H1 (cell line): ENCODE results near the gene WNK4. TPM values are rescaled to one million over a fixed set of nuclear protein-coding genes. Genes with fewer than 3 reads are reported as not detected.

Source experiments
- CTCF ChIA-PET: fragments of 300-600 bp; sonication (Branson Sonifier 250); formaldehyde crosslinking; loops from one replicate; lab custom pipeline; 2021; ENCODE audit not compliant: partially characterized antibody; lab: Charles Lee
- POLR2A ChIA-PET: fragments of 300-600 bp; sonication (Branson Sonifier 250); formaldehyde crosslinking; loops from one replicate; lab custom pipeline; 2021; ENCODE audit warnings: inconsistent platforms; ENCODE audit not compliant: partially characterized antibody; lab: Charles Lee
- DNase-seq, 2 experiments: peaks; one replicate each; pipeline versions ENCODE4 v3.0.0 to v3.0.0-alpha.2; 2010 to 2022; ENCODE audit warnings: low spot score in 2 of 2, low read depth in 1 of 2, mixed read lengths in 1 of 2
- FAIRE-seq: peaks from 2 replicates; lab custom pipeline; 2011; peaks lifted over from hg19 to GRCh38; lab: Jason Lieb, UNC
- H2AFZ ChIP-seq: 2 replicates; pipeline ENCODE4 v1.8.1; 2012; ENCODE audit warnings: low read length, inconsistent platforms
- H2AK5ac ChIP-seq: 2 replicates; pipeline ENCODE4 v1.6.1; 2013; ENCODE audit warnings: low read depth, low read length
- H2BK120ac ChIP-seq: replicated peaks from 2 replicates; pipeline ENCODE3; 2013; ENCODE audit warnings: low read depth, low read length, inconsistent platforms
- H2BK12ac ChIP-seq: 2 replicates; pipeline ENCODE4 v1.6.1; 2013; ENCODE audit warnings: low read depth, low read length
- H2BK15ac ChIP-seq: 2 replicates; pipeline ENCODE4 v1.6.1; 2013; ENCODE audit warnings: low read length
- H2BK20ac ChIP-seq: 2 replicates; pipeline ENCODE4 v1.6.1; 2013; ENCODE audit warnings: low read length
- H2BK5ac ChIP-seq: 2 replicates; pipeline ENCODE4 v1.6.1; 2013; ENCODE audit warnings: low read depth, low read length
- H3K14ac ChIP-seq: 2 replicates; pipeline ENCODE4 v1.6.1; 2013; ENCODE audit warnings: inconsistent platforms; ENCODE audit not compliant: insufficient read length
- H3K18ac ChIP-seq: 2 replicates; pipeline ENCODE4 v1.6.1; 2013; ENCODE audit warnings: low read length; ENCODE audit errors: extremely low read depth
- H3K23ac ChIP-seq: 2 replicates; pipeline ENCODE4 v1.6.1; 2013; ENCODE audit warnings: inconsistent platforms; ENCODE audit not compliant: insufficient read length
- H3K23me2 ChIP-seq: 2 replicates; pipeline ENCODE4 v1.6.1; 2013; ENCODE audit warnings: low read depth, low read length
- H3K27ac ChIP-seq: 2 replicates; pipeline ENCODE4 v1.6.1; 2011; ENCODE audit warnings: low read depth, low read length, inconsistent platforms
- H3K27me3 ChIP-seq, 4 experiments: replicated peaks in 1 of 4; 1 replicate in 1 of 4; 2 replicates in 3 of 4; pipeline versions ENCODE4 v1.6.1 to v1.8.1; 2011 to 2013; ENCODE audit warnings: low read length in 3 of 4, mild to moderate bottlenecking in 3 of 4, inconsistent platforms in 2 of 4, mixed read lengths in 2 of 4, moderate library complexity in 1 of 4; ENCODE audit not compliant: control insufficient read depth in 3 of 4, insufficient read depth in 3 of 4; ENCODE audit errors: extremely low read depth in 1 of 4
- H3K36me3 ChIP-seq, 4 experiments: 2 replicates each; pipeline versions ENCODE4 v1.6.1 to v1.8.1; 2011 to 2013; ENCODE audit warnings: mild to moderate bottlenecking in 4 of 4, low read length in 3 of 4, moderate library complexity in 2 of 4, control low read depth in 1 of 4, inconsistent platforms in 1 of 4; ENCODE audit not compliant: insufficient read depth in 4 of 4, control insufficient read depth in 2 of 4
- H3K4ac ChIP-seq: replicated peaks from 2 replicates; pipeline ENCODE3; 2013; ENCODE audit warnings: low read length, low read depth, mixed read lengths, inconsistent platforms; ENCODE audit not compliant: insufficient read length
- H3K4me1 ChIP-seq, 4 experiments: replicated peaks in 1 of 4; 1 replicate in 1 of 4; 2 replicates in 3 of 4; pipeline versions ENCODE4 v1.6.1 to v1.8.1; 2011 to 2013; ENCODE audit warnings: low read length in 3 of 4, inconsistent platforms in 2 of 4, mixed read lengths in 1 of 4; ENCODE audit not compliant: insufficient read depth in 4 of 4, control insufficient read depth in 3 of 4
- H3K4me2 ChIP-seq, 2 experiments: 2 replicates each; pipeline versions ENCODE4 v1.6.1 to v1.8.1; 2011 to 2013; ENCODE audit warnings: low read depth in 2 of 2, low read length in 2 of 2, control low read depth in 1 of 2, inconsistent platforms in 1 of 2, mild to moderate bottlenecking in 1 of 2; ENCODE audit not compliant: insufficient read depth in 1 of 2
- H3K4me3 ChIP-seq, 4 experiments: fragments of 200-600, 300-600 bp in 1 of 4; sonication (generic), shearing (Covaris generic), sonication (Bioruptor Twin) in 1 of 4; 2 replicates each; pipeline versions ENCODE4 v1.5.1 to v1.8.1; 2011 to 2016; ENCODE audit warnings: low read length in 4 of 4, low read depth in 3 of 4, control low read depth in 2 of 4, inconsistent platforms in 2 of 4, mild to moderate bottlenecking in 2 of 4, mixed read lengths in 1 of 4, moderate library complexity in 1 of 4; ENCODE audit not compliant: insufficient read depth in 2 of 4; ENCODE audit errors: extremely low read depth in 1 of 4
- H3K56ac ChIP-seq: replicated peaks from 2 replicates; pipeline ENCODE3; 2013; ENCODE audit warnings: low read depth, mild to moderate bottlenecking, mixed read lengths, low read length, inconsistent platforms; ENCODE audit not compliant: insufficient read length
- H3K79me1 ChIP-seq: 2 replicates; pipeline ENCODE4 v1.6.1; 2013; ENCODE audit warnings: low read depth, low read length, control low read depth
- H3K79me2 ChIP-seq, 2 experiments: 2 replicates each; pipeline versions ENCODE4 v1.6.1 to v1.8.1; 2012 to 2013; ENCODE audit warnings: low read length in 2 of 2, mild to moderate bottlenecking in 2 of 2, inconsistent platforms in 1 of 2; ENCODE audit not compliant: insufficient read depth in 2 of 2, control insufficient read depth in 1 of 2
- H3K9ac ChIP-seq, 4 experiments: replicated peaks in 1 of 4; 1 replicate in 1 of 4; 2 replicates in 3 of 4; pipeline versions ENCODE4 v1.6.1 to v1.8.1; 2011 to 2013; ENCODE audit warnings: low read depth in 3 of 4, low read length in 3 of 4, control low read depth in 2 of 4, mild to moderate bottlenecking in 2 of 4, moderate library complexity in 2 of 4, inconsistent platforms in 1 of 4; ENCODE audit errors: extremely low read depth in 1 of 4
- H3K9me3 ChIP-seq, 2 experiments: 2 replicates each; pipeline versions ENCODE4 v1.6.1 to v1.8.1; 2012 to 2013; ENCODE audit warnings: mild to moderate bottlenecking in 2 of 2, moderate library complexity in 2 of 2, control low read depth in 1 of 2, inconsistent platforms in 1 of 2, low read depth in 1 of 2, low read length in 1 of 2, mixed read lengths in 1 of 2; ENCODE audit not compliant: insufficient read depth in 2 of 2
- H4K20me1 ChIP-seq, 2 experiments: replicated peaks in 1 of 2; 2 replicates each; pipeline versions ENCODE3 to v1.8.1; 2011 to 2013; ENCODE audit warnings: inconsistent platforms in 2 of 2, low read length in 2 of 2, mild to moderate bottlenecking in 1 of 2; ENCODE audit not compliant: insufficient read depth in 2 of 2, control insufficient read depth in 1 of 2
- H4K5ac ChIP-seq: 2 replicates; pipeline ENCODE4 v1.6.1; 2013; ENCODE audit warnings: low read length, low read depth, mixed read lengths, inconsistent platforms; ENCODE audit not compliant: insufficient read length
- H4K8ac ChIP-seq: 2 replicates; pipeline ENCODE4 v1.8.0; 2013; ENCODE audit warnings: mild to moderate bottlenecking, moderate library complexity, low read length, inconsistent platforms; ENCODE audit not compliant: insufficient read depth; ENCODE audit errors: extremely low read depth
- H4K91ac ChIP-seq: replicated peaks from 2 replicates; pipeline ENCODE3; 2013; ENCODE audit warnings: low read length, mixed read lengths, inconsistent platforms; ENCODE audit not compliant: insufficient read length
- CREB1 ChIP-seq: IDR thresholded peaks from 2 replicates; pipeline ENCODE4 v1.6.1; 2012; ENCODE audit warnings: inconsistent platforms
- HDAC2 ChIP-seq, 2 experiments: fragments of 300-600 bp in 1 of 2; sonication (generic) in 1 of 2; IDR thresholded peaks; 2 replicates each; pipeline ENCODE4 v1.6.1; 2011 to 2012; ENCODE audit warnings: low read depth in 2 of 2, low read length in 2 of 2, mild to moderate bottlenecking in 2 of 2, moderate library complexity in 2 of 2, borderline replicate concordance in 1 of 2, inconsistent platforms in 1 of 2
- JUN ChIP-seq: IDR thresholded peaks from 2 replicates; pipeline ENCODE4 v1.6.1; 2011; ENCODE audit warnings: low read depth, mild to moderate bottlenecking, improper control_type of control experiment, low read length
- NRF1 ChIP-seq: IDR thresholded peaks from 2 replicates; pipeline ENCODE4 v1.6.1; 2011; ENCODE audit warnings: mild to moderate bottlenecking, low read depth, low read length, improper control_type of control experiment
- SP4 ChIP-seq: IDR thresholded peaks from 2 replicates; pipeline ENCODE4 v1.6.1; 2012; ENCODE audit warnings: low read length, inconsistent platforms
- TAF1 ChIP-seq: IDR thresholded peaks from 2 replicates; pipeline ENCODE4 v1.6.1; 2011; ENCODE audit warnings: mild to moderate bottlenecking, low read depth, low read length
- TAF7 ChIP-seq: optimal IDR thresholded peaks from 2 replicates; pipeline ENCODE3; 2011; ENCODE audit warnings: low read depth, mild to moderate bottlenecking, inconsistent platforms, low read length, moderate library complexity, borderline replicate concordance
- WGBS, 2 experiments: shearing (Covaris generic) in 1 of 2; methylation state at CpG; one replicate each; pipeline versions ENCODE4 v1.1.6 to v1.1.7; 2013 to 2015; ENCODE audit warnings: low lambda C conversion rate in 2 of 2, mixed read lengths in 2 of 2, inconsistent platforms in 1 of 2, low coverage in 1 of 2, missing lambda C conversion rate in 1 of 2; ENCODE audit not compliant: insufficient replicate concordance in 2 of 2, insufficient coverage in 1 of 2, insufficient read length in 1 of 2; ENCODE audit errors: extremely low coverage in 1 of 2, missing lambda C conversion rate in 1 of 2; 5-methylcytosine and 5-hydroxymethylcytosine counted together
- polyA plus RNA-seq, 7 experiments: library from polyadenylated mRNA; depleted of rRNA in 3 of 7; stranded (reverse) in 5 of 7; unstranded in 2 of 7; fragments of >200 nt in 5 of 7; fragments of 200-250 nt in 2 of 7; gene quantifications; 1 replicate in 5 of 7; 2 replicates in 1 of 7; 4 replicates in 1 of 7; pipeline versions ENCODE4 v1.2.1 to v1.2.3, GENCODE V29; 2011 to 2013; ENCODE audit warnings: missing spikeins in 2 of 7, mixed read lengths in 2 of 7
- total RNA-seq: library from RNA; stranded (reverse); fragmentation: NEBNext Ultra II Directional; extraction: Animal tissue kit (Norgen Biotek cat#: 25700); gene quantifications from 2 replicates; pipeline ENCODE4 v1.2.1, GENCODE V29; 2021
- TF ChIP-seq, protein P1 (sequence below): IDR thresholded peaks from 2 replicates; pipeline ENCODE4 v1.6.1; 2012; ENCODE audit warnings: low read length, inconsistent platforms
- TF ChIP-seq, protein P2 (sequence below): IDR thresholded peaks from 2 replicates; pipeline ENCODE4 v1.6.1; 2012; ENCODE audit warnings: inconsistent platforms

WNK4 gene
- total and polyA plus RNA-seq, 2 of the 8 experiments (the other 6 are each of a cell fraction or from before 2014, with no cell fraction given), result 0.21 to 1.7 TPM

DNA sequence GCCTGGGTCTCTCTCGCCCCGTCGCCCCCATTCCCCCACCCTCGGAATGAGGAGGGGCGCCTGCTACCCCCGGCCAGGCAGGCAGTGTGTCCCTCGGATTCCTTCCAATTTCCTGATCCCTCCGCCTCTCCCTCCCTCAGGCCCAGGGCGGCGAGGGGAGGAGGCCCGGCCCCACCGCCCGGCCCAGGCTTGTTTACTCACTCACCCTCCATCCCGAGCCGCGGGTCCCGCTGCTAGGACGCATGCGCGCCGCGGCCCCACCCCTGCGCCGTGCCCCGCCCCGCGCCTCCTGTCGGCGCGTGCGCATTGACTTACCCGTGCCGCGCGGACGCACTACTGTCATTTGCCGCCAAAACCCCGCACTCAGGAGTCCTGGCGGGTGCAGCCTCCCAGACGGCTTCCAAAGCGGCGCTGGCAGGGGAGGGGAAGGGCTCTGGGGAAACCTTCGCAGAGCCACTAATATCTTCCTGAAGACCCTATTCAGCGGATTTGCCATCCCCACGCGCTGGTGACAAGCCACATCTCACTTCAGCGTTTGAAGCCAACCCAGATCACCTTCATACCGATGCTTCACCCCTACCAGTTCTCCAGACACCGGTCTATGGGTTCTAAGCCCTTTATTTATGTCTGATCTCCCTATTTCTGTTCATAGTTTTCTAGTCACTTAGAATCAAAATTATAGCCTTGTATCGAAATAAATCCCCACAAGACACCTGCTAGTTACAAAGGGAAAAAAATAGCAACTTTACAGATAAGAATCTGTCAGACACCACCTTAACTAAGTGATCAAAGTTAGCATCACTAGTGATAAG is 35.4 kb upstream of the WNK4 start, which contains the start of gene EZH1:
EZH1 (minus strand) TSS at position 235 of the 812 bp plus-strand sequence. CDS start 16,099 bp downstream, outside the sequence.
- H2BK15ac ChIP-seq, result no peak within 1 kb of the TSS
- peak within 1 kb of the TSS; percentile 85 for H3K27ac ChIP-seq
- H3K23me2 ChIP-seq, result peaks cover 2% of the 10 kb centered on the region; the same call in 1 of the 2 replicates
- no peak within 1 kb of the TSS for H2BK120ac ChIP-seq
- H3K23ac ChIP-seq, result no peak within 1 kb of the TSS
- H3K9ac ChIP-seq, result peak within 1 kb of the TSS; percentile 46 to 83 (median 73)
- peak within 1 kb of the TSS; percentile 39 to 72 (median 64) for H3K4me3 ChIP-seq
- 0 out of 2 replicates have a peak within 1 kb of the TSS, but pooled peaks have one; percentile 28 for H2AFZ ChIP-seq
- CTCF ChIA-PET, result no interaction called here
- H4K20me1 ChIP-seq, result no peaks in the 10 kb centered on the region
- H3K9me3 ChIP-seq, result peaks cover 0 to 3% of the 10 kb centered on the region in 2 experiments; a peak in 1 of 4 replicates
- FAIRE-seq (no peak), DNase-seq (peak; percentile 83 to 94)
- no peak within 1 kb of the TSS; the same call in 1 of the 2 replicates for H2BK12ac ChIP-seq
- no peak within 1 kb of the TSS for H2AK5ac ChIP-seq
- peak within 1 kb of the TSS; percentile 33 for H3K56ac ChIP-seq
- peak within 1 kb of the TSS; percentile 79 to 80 for H3K4me2 ChIP-seq
- peak within 1 kb of the TSS; percentile 79 for H2BK5ac ChIP-seq
- peaks cover 0 to 8% (median 6%) of the 10 kb centered on the region in 4 experiments; a peak in 5 of 7 replicates for H3K4me1 ChIP-seq
- no peaks in the 10 kb centered on the region for H3K79me1 ChIP-seq
- 24% methylated on average over 18 of the region's 50 CpGs; no CpG with 5 or more reads in 1 of the 2 experiments for WGBS, 2 experiments
- no peaks in the 10 kb centered on the region for H3K36me3 ChIP-seq
- POLR2A ChIA-PET, result no interaction called here
- H4K5ac ChIP-seq, result peak within 1 kb of the TSS; percentile 95
- H3K18ac ChIP-seq, result peak within 1 kb of the TSS; percentile 95
- peaks cover 9 to 14% (median 13%) of the 10 kb centered on the region in 4 experiments for H3K27me3 ChIP-seq
- peak within 1 kb of the TSS; percentile 92; the same call in 1 of the 2 replicates for H4K8ac ChIP-seq
- H3K79me2 ChIP-seq, result peaks cover 0 to 12% of the 10 kb centered on the region in 2 experiments; a peak in 3 of 4 replicates
- H3K14ac ChIP-seq, result no peak within 1 kb of the TSS
- peak within 1 kb of the TSS; percentile 93 for H4K91ac ChIP-seq
- peak within 1 kb of the TSS; percentile 65 for H3K4ac ChIP-seq
- no peak within 1 kb of the TSS; the same call in 1 of the 2 replicates for H2BK20ac ChIP-seq
- peak; percentile 23 for TF ChIP-seq TAF7
- TF ChIP-seq HDAC2 (IDR thresholded peaks at IDR 0.05; ENCODE audit: borderline replicate concordance in 1 of 2, low read depth in 2 of 2, low read length in 2 of 2), result no peak; a peak in 1 of 4 replicates
- TF ChIP-seq, protein P1, sequence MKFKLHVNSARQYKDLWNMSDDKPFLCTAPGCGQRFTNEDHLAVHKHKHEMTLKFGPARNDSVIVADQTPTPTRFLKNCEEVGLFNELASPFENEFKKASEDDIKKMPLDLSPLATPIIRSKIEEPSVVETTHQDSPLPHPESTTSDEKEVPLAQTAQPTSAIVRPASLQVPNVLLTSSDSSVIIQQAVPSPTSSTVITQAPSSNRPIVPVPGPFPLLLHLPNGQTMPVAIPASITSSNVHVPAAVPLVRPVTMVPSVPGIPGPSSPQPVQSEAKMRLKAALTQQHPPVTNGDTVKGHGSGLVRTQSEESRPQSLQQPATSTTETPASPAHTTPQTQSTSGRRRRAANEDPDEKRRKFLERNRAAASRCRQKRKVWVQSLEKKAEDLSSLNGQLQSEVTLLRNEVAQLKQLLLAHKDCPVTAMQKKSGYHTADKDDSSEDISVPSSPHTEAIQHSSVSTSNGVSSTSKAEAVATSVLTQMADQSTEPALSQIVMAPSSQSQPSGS, result no peak
- TF ChIP-seq CREB1, result peak; percentile 47; the same call in 1 of the 2 replicates
- TF ChIP-seq, protein P2, sequence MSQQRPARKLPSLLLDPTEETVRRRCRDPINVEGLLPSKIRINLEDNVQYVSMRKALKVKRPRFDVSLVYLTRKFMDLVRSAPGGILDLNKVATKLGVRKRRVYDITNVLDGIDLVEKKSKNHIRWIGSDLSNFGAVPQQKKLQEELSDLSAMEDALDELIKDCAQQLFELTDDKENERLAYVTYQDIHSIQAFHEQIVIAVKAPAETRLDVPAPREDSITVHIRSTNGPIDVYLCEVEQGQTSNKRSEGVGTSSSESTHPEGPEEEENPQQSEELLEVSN, result peak; percentile 100
- no peak for TF ChIP-seq JUN
- TF ChIP-seq TAF1, result peak; percentile 69
- TF ChIP-seq NRF1, result peak; percentile 77
- TF ChIP-seq SP4, result no peak
